RKO (cell line): Measurements from ENCODE around the gene ABHD17A.
A peak's percentile ranks its signal among the peaks of the same experiment; 100 is the strongest.

Experiments
- DNase-seq: peaks from one replicate; pipeline ENCODE4 v3.0.0-alpha.2; 2016; ENCODE audit warnings: low spot score

Gene ABHD17A

DNA sequence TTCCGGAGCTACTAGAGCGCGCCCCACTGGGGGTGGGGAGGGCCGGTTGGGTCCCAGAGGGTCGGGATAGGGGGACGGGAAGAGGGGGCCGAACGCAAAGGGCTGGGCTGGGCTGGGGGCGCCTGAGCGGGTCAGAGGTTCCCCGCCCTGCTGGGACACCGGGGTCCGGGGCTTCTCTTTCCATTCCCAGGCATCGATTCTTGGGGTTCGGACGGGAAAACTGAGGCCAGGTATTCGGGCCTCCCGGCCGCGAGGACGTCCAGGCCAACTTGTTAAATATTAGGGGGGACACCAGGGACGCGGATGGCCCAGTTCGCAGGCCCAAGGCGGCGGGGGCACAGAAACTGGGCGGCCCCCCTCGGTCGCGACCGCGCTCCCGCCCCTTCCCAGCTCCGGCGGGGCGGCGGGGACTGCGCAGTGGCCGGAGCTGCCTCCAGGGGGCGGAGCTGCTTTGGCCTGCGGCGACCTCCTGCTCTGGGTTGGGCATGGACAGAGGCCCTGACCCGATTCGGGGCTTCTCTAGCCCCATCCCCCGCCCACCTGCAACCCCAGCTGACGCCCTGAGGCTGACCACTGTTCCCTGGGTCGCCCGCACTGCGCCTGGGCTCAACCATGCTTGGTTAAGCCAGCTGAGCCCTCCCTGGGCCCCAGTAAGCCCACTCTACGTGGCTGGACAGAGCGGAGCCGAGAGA is 20.7 kb downstream of the ABHD17A start:
- peak; percentile 78 for DNase-seq

DNA sequence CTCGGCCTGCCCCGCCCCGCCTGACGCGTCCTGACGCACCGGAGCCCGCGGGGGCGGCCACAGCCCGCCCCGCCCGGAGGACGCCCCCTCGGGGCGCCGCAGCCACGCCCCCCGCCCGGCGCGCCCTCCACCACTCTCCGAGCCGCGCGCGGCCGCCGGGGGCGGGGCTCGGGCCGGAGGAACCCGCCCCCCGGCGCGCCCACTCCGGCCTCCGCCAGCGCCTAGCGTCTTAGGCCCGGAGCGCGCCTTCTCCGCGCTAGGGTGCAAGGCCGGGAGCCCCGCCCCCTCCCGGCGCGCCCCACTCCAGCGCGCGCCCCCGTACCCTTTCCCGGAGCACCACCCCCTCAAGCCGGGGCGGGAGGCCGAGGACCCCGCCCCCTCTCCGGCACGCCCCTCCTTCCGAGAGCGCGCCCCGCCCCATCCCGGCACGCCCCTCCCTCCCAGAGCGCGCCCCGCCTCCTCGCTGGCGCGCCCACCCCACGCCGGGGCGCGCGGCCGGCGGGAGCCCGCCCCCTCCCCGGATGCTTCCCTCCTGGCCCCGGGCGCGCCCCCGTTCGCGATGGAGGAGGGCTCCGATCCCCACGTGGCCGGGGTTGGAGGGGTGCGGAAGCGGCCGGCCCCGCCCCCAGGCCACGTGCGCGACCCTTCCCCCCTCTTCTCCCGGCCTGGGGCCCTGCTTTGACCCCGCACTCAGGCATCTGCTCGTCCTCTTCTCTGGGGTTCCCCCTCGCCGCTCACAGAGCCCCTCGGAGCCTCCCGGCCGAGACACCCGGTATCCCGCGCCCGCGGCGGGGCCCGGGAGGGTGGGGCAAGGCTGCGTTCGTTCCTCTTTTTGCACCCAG is 21.4 kb downstream of the ABHD17A start:
- DNase-seq, result peak; percentile 92

- no peak for DNase-seq
Observed at GRCh38 chr19:1863328-1863637, 22.0 kb downstream of the ABHD17A start, which contains the start of gene KLF16. Gene KLF16 (minus strand): TSS chr19:1863579. CDS start chr19:1863497, 82 bp downstream.

DNA sequence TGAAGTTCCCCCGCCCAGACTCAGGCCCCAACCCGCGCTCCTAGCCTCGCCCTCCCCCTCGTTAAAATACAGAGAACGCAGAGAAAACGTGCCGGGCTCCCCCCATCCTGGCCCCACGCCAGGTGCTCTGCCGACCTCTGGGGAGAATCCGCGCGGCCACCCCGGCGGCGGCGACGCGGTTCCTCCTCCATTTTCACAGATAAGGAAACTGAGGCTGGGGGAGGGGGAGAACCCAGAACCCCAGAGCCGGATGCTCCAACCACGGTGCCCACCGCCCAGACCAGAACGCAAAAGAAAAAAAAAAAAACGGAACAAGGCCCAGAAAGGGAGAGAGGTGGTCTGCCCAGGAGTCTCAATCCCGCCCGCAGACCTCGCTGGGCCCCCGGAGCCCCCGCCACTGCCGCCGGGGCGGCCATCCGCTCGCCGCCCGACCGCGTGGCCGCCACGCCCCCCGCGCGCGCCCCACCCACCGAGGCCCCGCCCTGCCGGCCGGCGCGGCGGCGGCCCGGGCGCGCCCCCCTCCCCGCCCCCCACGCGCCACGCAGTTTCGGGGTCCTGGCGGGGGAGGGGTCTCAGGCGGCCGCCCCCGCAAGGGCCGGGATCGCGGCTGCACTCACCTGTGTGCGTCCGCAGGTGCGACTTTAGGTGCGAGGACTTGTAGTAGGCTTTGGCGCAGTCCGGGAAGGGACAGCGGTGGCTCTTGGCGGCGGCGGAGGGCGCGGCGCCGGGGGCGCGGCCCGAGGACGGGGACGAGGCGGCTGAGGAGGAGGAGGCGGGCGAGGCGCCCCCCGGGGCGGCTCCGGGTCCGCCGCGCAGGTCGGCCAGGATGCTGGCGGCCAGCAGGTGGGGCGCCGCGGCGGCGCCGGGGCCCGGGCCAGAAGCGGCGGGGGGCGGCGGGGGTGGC is 22.6 kb downstream of the ABHD17A start:
- peak; percentile 55 for DNase-seq

DNA sequence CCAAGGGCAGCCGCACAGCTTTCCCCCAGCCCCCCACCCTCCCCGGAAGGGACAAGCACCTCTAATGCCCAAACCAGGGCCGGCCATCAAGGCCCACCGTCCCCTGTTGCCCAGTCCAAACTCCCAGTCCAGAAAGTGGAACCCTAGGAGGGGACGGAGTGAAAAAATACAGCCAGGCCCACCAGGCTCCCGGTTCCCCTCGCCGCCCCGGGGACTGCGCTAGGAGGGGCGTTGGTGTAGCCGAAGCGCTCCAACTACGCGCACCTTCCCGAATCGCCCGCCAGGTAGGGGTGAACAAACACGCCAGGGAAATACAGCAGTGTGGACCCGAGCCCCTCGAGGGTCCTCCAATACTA is 23.2 kb downstream of the ABHD17A start:
- no peak for DNase-seq

DNA sequence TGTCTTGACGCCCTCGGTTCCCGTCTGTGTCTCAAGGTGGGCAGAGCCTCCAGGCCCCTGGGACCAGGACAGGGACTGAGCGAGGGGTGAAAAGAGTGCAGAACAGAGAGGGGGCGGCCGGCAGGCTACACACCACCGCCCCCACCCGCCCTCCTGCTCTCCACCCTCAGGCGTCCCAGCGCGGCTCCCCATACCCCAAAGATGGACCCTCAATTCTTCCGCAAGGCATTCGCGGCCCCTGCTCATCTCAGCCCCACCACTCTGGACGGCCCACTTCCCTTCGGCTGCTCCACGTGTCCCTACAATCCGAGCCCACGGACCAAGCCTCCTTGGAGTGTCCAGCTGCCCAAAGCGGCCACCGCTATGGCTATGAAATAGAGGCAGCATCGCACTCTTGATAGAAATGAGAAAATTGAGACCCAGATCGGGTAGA is 23.7 kb downstream of the ABHD17A start:
- DNase-seq, result no peak

DNA sequence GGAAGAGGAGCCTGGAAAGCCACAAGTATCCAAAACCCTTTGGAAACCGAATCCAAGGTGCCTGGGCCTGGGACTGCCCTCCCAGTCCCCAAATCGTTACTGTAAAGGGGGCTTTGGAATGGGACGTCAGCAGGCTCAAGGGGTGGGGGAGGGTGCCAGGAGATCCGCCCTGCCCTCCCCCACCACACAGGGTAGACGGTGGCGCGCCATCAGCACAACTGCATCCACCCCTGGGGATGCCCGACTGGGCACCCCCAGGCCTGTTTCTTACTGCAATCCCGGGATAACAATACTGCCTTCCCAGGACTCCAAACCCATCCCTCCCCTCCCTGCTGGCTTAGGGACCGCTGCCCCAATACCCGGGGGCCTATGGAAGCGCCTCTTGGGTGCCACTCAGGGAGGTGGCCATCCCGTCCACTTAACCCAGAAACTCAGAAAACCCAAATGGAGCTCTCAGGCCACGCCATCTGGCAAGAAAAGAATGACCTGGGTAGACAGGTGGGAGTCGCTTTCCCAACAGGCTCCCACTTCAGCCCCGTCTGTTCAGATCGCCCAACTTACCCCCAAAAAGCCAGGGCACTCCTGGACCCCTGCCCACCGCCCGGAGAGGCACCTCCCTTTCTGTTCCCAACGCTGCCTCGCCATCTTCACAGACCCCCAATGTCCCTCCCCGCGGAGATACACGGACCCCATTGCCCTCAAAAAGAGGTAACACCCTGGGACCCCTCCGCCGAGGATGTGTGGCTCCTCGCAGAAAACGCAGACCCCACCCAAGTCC is 24.3 kb downstream of the ABHD17A start:
- DNase-seq, result no peak

DNA sequence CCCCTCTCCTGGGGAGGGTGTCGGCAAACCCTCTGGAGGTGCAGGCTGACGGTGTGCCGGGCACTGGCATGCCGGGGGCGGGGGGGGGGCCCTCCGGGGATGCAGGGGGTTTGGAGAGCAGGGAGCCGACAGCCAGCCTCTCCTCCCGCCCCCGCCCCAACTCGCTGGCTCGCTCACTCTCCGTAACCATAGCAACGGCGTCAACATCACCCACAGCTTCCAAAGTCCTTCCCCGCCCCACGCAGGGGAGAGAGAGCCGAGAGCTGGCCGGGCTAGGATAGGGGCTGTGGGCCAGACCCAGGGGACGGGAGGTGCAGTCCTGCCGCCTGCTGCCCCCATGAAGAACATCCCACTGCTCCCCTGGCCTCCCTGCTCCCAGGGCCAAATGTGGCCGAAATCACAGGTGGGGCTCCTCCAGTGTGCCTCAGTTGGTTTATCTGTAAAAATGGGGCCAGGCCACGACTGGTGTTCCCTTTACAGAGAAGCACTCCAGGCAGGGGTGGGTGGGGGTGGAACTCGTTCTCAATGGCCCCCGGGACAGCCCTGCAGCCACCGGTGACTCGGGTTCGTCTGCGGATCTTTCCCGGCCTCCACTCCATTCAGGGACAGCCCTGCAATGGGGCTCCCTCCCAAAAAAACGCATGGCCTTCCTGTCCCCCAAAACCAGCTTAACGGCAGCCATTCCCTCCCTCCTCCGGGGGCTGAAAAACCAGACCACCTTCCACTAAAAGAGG is 25.1 kb downstream of the ABHD17A start:
- DNase-seq, result peak; percentile 69

DNA sequence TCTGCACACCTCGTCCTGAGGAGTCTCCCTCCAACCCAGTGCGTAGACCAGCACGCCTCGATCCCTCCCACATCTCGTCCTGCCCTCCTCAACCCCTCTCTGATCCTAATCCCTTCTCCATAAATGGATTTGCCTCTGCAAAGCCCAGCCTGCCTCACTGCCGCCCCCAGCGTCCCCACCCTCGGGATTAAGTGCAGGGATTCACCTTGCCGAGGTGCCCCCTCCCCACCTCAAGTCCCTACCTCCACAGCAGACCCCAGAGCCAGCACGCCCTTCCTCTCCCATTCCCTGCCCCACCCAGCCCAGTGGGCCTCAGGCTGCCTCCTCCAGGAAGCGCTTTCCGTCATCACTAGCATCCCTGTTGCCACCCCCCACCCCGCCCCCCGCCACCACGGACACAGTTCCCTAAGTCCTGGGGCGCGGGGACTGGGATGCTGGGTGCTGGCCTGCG is 25.9 kb downstream of the ABHD17A start:
- no peak for DNase-seq

GRCh38 chr19:1858412-1859081 is 26.7 kb downstream of the ABHD17A start:
- no peak for DNase-seq

DNA sequence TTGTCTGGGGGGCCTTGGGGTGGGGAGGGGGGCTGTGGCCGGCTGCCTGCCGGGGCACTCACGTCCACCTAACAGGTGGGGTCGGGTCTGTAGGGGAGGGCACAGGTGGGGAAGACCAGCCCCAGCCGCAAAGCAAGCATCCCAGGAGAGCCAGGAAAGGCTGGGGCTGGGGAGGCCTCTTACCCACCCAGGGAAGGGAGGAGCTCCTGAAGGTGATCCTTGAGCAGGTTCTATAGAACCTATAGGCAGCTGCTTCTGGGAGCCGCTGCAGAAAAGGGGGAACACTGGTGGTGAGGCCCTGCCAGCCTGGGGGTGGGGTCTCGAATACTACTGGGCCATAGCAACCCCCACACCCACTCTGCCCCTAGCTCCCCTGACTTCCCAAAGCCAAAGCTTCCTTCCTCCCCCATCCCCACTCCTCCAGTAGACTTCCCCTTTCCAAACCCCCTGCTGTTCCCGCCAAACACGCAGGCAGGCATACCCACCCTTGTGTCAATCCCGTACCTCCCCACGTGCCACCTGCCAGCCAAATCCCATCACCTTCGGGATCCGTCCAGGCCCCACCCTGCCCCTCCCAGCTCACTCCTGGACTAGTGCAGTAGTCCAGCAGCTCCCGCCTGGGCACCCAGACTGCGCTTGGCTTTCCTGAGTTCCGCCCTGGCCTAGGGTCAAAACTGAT is 27.5 kb downstream of the ABHD17A start:
- DNase-seq, result no peak

GRCh38 chr19:1856698-1857603 is 28.3 kb downstream of the ABHD17A start:
- peak; percentile 84 for DNase-seq

DNA sequence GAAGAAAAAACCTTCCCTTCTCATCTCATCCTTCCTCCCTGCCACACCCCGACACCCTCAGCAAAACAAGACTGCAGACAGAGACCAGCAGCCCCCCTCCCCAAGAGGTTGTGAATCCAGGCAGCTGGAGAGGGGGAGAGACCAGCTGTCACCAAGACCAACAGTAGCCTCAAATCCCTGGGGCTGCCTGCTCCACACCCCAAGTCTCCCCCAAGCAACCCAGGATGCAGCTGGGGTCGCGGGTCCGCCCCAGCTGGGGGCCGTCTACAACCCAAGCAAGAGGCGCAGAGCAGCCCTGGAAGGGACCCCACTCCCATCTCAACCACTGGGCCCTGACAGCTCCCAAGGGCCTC is 29.0 kb downstream of the ABHD17A start:
- no peak for DNase-seq

GRCh38 chr19:1855828-1856255 is 29.5 kb downstream of the ABHD17A start:
- DNase-seq, result no peak

GRCh38 chr19:1855040-1855827 is 30.1 kb downstream of the ABHD17A start:
- DNase-seq, result peak; percentile 60

- no peak for DNase-seq
Observed at GRCh38 chr19:1854542-1855039, 30.7 kb downstream of the ABHD17A start.

DNA sequence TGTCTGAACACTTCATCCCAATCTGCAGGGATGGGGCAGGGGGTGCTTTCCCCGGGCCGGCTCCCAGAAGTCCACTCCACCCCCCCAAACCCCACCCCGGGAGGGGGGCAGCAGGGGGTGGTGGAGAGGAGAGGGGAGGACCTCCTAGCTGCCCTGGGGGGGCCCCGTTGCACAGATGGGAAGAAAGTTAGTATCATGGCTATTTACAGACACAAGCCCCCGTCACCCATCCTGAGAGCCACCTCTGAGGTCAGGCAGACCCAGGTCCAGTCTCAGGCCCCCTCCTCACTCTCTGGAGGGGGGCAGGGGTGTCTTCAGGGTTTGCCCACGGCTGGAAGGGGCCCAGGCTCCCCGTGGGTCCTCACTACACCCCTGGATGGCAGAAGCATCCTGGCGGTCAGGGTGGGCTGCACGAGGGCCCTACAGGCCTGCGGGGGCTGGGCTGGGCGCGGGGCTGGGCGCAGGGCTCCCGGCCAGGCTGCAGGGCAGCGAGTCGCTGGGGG is 31.2 kb downstream of the ABHD17A start:
- no peak for DNase-seq
